Medulla oblongata (tissue), 1 donor: Measurements from ENCODE around the gene MTNR1A.

Source experiments
- DNase-seq: peaks from one replicate; pipeline ENCODE4 v3.0.0-alpha.2; 2015; ENCODE audit errors: extremely low spot score

Gene MTNR1A

DNA sequence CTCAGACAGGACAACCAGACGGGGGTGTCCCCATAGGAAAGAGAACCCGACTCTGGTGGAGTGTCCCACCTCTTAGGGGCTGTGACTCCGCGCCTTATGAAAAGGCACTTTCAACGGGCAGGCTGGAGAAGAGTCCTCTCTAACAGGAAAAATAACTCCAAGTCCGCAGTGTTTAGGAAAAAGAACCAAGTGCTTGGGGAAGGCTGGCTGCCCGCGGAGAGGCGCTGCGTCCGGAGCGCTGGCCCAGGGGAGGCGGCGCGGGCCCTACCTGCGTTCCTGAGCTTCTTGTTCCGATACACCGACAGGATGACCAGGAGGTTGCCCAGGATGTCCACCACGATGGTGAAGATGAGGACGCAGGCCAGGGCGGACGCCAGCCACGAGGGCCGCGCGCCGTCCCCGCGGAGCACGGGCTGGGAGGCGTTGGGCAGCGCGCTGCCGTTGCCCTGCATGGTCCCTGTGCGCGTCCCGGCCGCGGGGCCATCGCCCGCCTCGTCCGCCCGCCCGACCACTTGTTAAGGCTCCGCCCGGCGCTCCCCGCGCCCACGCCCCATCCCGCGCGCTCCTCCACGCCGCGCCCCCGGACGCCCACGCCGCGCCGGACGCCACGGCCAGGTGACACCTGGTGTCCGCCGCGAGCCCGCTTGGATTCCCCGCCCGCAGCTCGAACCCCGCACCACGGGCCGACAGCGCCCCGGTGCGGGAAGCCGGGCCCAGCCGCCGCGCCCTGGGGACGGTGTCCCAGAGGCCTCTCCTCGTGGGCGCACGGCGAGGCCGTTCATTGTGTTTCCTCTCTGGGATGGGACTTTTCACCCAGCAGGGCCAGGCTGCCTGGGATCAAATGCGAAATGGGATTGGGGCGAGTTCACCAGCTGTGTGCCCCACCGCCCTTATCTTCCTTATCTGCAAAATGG, at the start of gene MTNR1A:
Gene MTNR1A, minus strand, starts transcription at position 654 of the 914 bp plus-strand sequence. Its CDS starts 202 bp downstream, at position 452.
- DNase-seq, result no peak

DNA sequence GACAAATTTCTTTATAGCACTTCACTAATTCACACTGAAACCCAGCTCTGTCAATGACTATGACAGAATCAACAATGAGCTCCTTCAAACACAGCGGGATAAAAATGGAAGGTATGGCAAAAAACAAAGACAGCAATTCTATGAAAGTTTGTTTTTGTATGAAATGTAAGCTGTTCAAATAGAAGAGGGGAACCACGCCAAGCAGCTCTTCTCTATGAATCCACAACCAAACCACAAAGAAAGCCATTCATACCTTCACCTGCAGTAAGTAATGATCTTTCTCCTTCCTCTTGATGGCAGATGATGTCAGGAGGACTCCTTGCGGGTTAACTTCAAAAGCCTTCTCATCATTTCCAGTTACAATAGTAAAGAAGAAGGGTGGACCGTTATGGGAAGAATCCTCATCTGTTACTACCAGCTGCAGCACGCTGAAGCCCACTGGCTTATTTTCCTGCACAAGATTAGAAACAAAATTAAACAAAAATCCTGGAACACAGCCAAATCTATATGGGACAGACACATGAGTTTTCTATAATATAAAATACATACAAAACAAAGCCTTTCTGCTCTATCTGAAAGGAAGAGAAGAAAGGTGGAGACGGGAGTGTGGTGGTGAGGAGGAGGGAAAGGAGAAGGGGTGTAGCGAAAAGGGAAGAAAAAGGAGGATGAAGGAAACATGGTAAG, 48.9 kb upstream of the MTNR1A start:
- no peak for DNase-seq

DNA sequence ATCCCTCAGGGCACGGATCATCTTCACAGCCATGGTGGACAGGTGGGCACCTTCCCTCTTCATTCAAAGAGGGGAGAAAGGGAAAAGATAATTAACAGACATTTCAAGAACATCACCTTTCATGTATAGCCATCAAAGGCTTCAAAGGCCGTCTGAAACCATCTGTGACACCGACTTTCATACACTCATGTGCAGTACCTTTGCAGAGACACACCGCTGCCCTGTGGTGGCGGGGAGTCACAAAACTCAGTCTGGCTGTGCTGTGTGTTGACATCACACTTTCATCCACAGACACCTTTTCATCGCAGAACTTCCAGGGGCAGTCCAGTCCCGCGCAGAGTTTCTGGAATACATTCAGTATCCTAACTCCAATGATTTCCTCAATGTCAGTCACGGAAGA, 47.6 kb upstream of the MTNR1A start:
- no peak for DNase-seq

DNA sequence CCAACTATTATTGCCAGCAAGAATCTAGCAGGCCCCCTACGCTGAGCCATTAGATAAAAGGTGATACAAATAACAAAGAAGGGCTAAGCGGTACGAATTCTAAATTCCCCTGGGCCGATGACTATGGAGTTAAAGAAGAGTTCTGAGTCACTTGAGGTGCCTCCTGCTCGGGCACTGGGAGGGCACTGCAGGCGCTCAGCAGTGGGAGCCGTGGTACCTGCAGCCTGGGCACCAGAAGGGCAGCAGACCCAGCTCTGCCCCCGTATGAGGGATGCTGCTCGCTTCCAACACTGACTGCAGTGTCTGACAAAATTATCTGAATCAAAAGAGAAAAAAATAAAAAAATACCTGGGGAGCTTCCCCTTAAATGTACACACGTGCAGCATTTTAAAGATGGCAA, 44.1 kb upstream of the MTNR1A start:
- no peak for DNase-seq

DNA sequence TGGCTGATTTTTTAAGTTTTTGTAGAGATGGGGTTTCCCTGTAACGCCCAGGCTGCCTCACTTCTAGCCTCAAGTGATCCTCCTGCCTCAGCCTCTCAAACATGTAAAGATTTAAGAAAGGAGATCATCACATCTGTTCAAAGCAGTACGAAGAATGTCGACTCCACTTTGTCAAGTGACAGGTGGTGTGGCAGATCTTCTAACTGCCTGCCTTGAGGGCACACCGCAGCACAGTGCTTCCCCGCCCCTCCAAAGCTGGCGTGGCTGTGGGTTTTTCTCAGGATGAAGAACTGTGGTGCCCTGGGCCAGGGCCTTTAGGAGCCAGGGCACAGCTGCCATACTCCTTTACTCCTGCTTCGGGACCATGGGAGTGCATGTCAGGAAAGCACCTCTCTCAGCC, 43.3 kb upstream of the MTNR1A start:
- DNase-seq, result no peak

DNA sequence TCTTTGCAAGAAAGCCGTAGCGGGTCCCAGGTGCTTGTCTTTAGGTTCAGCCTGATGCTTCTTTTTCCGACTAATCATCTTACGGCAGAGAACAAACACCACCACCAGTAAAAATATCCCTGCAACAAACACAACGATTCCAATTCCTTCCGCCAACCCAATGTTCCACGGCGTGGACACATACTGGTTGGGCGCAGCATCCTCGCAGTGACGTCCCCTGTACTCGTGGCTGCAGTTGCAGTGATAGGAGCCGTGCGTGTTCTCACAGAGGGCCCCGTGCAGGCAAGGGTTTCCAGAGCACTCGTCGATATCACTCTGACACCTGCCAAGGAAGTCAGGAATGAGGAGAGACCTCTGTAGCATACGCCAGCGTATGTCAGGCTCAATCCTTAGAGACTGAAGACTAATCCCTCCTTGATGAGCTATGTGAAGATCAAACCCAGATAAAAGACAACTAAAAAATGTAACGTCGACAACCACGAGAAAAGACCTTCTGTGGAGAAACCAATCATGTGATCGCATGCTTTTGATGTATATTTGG, 41.6 kb upstream of the MTNR1A start:
- no peak for DNase-seq

DNA sequence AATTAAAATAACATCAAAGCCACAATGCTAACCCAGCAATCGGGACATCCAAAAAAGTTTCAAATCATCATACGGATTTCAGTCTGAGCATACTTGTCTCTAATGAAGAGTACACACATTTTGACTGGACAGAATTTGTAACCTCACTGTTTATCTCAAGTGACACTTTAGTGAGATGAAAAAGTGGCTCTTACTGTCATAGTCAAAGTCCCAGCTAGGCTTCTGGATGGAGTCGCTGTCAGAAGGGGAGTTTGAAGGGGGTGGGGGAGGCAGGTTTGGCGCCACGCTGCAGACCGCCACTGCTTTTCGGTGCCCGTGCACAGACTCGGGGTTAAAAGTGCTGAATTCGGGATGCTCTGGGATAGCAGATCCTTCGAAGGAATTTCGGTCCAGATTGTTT, 41.0 kb upstream of the MTNR1A start:
- DNase-seq, result no peak

DNA sequence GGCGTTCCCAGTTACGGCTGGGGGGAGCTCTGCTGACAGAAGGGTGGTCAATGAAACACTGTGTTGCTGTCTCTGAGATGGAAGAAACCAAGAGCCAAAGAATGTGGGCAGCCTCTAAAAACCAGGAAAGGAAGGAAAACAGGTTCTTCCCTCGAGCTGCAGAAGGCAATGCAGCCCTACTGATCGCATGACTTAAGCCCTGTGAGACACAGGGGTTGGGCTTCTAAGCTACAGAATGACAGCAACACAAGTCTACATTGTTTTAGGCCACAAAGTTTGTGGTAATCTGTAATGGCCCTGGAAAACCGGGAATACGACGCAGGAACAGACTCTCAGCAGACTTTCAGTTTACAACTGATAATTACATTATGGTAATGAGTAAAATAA, 38.2 kb upstream of the MTNR1A start:
- no peak for DNase-seq

- DNase-seq, result no peak
Measured at GRCh38 chr4:186592966-186593586, 37.7 kb upstream of the MTNR1A start.

DNA sequence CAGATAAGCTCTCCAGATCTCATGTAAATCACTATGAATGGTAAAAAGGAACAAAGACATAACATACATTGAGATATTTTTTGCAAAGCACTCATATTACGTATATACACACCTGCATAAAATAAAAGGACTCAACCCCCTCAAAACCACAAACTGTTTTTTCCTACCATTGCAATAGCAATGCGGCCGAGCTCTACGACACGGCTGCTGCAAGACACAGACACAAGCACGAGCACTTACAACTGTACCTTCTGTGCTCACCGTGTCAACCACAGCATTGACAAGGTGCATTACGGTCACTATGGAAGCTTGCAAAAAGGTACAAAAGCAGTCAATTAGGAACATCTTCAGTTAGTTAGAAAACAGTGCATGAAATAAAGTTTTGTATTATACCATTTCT, 37.1 kb upstream of the MTNR1A start:
- no peak for DNase-seq

DNA sequence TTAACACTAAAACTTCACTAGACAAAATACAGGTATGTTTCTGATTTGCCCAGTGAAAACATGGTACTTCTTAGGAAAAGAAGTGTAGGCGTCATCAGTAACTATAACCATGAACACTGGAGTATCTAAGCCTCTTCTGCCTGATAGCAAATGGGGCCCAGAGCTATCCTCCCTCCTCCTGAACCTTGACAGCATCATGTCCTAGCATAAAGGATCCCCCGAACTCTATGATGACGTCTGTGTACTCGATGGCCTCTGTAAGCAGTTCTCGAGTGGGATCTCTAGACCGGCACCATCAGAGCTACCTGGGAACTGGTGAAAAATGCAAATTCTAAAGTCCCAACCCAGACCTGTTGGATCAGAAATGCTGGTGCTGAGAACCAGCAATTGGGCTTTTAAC, 36.3 kb upstream of the MTNR1A start:
- no peak for DNase-seq

DNA sequence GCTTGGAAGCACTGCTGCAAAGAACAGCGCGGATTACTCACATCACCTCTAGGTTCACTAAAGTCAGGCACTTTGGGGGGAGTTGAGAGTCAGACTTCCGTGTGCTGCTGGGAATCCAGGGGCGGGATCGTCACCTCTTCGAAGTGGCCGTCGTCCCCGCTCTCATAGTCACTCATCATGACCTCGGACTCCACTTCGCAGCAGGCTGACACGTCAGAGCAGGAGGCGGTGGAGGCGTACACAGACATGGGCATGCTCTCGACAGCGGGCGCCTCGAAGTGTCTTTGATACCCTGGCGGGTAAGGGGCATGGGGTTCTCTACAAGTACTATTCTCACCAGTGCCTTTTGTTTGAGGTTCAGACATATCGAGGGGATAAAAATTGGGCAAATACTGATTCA, 33.1 kb upstream of the MTNR1A start:
- DNase-seq, result no peak

DNA sequence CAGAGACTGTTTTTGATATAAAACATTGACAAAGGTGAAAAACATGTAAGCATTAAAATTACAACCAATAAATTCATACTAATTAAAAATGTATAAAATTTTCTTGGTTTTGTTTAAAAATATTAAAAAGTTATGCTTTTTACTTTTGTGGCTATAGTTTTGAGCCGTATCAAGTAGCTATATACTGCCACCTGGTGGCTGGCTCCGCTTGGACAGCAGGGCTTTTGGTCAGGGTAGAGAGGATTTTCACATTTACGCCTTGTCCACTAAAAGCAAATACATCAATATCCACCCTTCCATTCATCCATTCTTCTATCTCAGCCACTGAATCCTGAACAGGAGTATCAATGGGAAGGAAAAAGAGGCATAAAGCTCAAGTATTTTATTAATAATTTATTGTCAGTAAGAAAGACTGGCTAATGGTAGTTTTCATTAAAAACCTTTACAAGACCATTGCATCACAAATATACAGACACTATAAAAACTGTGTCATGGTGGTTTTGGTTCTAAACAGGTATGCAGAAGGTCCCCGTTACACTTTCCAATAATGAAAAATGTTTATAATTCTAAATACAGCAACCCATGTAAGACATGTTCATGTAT, 32.1 kb upstream of the MTNR1A start:
- DNase-seq, result peak; percentile 74

GRCh38 chr4:186586205-186586604, 30.8 kb upstream of the MTNR1A start:
- no peak for DNase-seq

DNA sequence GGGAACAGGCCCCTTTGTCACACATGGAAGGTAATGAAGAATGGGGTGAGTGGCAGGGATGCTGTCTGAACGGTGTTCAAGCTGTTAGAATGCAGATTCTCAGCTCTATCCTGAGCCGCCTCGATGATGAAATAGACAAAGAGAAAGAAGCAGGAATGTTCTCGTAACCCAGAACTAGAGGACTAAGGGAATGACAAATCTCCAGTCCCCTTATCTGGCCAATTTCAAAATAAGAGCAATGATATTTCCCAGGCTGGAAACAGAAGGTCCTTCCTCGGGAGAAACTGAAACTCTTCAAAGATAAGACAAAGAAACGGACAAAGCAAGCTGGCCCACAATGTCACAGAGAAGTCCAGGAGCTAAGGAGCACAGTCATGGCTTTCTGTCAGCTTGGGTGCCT, 29.5 kb upstream of the MTNR1A start:
- DNase-seq, result peak; percentile 15

DNA sequence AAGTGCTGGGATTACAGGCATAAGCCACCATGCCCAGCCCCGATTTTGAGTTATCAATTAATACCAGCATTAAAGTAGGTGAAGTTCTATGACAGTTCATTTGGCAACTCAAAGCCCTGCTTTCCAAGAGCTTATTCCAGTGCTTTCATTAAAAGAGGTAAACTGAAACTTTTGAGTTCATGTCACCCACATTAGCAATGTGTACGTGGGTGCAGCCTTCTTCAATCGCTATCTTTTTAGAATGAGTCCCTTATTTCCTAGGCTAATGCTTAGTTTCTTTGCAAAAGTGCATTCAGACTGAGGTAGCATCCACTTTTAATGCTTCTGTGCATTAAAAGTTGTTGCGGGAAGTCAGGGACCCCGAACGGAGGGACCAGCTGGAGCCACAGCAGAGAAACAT, 26.1 kb upstream of the MTNR1A start:
- DNase-seq, result no peak

- DNase-seq, result no peak
Measured at GRCh38 chr4:186580669-186581068, 25.3 kb upstream of the MTNR1A start.

GRCh38 chr4:186570193-186570996, 15.0 kb upstream of the MTNR1A start:
- no peak for DNase-seq

- no peak for DNase-seq
Measured at GRCh38 chr4:186569533-186570192, 14.3 kb upstream of the MTNR1A start.

DNA sequence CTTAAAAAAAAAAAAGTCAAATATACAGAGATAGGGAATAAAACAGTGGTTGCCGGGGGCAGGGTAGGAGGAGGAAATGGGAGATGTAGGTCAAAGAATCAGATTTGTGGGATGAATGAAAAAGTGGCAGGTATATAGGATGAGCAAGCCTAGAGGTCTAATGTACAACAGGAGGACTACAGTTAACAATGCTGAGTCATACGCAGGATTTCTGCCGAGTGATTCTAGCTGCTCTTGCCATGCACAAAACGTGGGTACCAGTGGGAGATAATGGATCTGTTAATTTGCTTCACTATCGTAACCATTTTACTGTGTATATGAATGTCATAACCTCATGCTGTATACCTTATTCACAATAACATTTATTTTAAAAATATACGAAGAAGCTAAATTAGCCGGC, 10.7 kb upstream of the MTNR1A start:
- no peak for DNase-seq

GRCh38 chr4:186563761-186564160, 8.4 kb upstream of the MTNR1A start:
- no peak for DNase-seq
